SJSA1 (cell line): Measurements from ENCODE around the gene LBP. TPM values are rescaled to one million over a fixed set of nuclear protein-coding genes. Genes with fewer than 3 reads are reported as not detected.
"Not testable (repeated sequence)": the region's sequence is repeated elsewhere in the genome, so short reads cannot be mapped to it uniquely, and the experiment has no call there.

Source experiments
- DNase-seq, 2 experiments: peaks; one replicate each; pipeline ENCODE4 v3.0.0-alpha.2; 2015 to 2020; ENCODE audit warnings: low spot score in 2 of 2, low read depth in 1 of 2
- H3K27ac ChIP-seq: fragments of 250-450 bp; sonication (Bioruptor Pico); 2 replicates; pipeline ENCODE4 v1.5.1; 2020; ENCODE audit warnings: mild to moderate bottlenecking, moderate library complexity
- H3K27me3 ChIP-seq: fragments of 250-450 bp; sonication (Bioruptor Pico); replicated peaks from 2 replicates; pipeline ENCODE4 v1.5.1; 2020; ENCODE audit warnings: mild to moderate bottlenecking, moderate library complexity
- H3K36me3 ChIP-seq: fragments of 250-450 bp; sonication (Bioruptor Pico); 2 replicates; pipeline ENCODE4 v1.5.1; 2020; ENCODE audit warnings: mild to moderate bottlenecking
- H3K4me1 ChIP-seq: fragments of 250-450 bp; sonication (Bioruptor Pico); replicated peaks from 2 replicates; pipeline ENCODE4 v1.6.1; 2021; ENCODE audit warnings: mild to moderate bottlenecking
- H3K4me3 ChIP-seq: fragments of 250-450 bp; sonication (Bioruptor Pico); 2 replicates; pipeline ENCODE4 v1.5.1; 2020; ENCODE audit warnings: mild to moderate bottlenecking
- H3K9me3 ChIP-seq: fragments of 250-450 bp; sonication (Bioruptor Pico); replicated peaks from 2 replicates; pipeline ENCODE4 v1.5.1; 2020; ENCODE audit warnings: mild to moderate bottlenecking
- total RNA-seq: library from RNA; depleted of rRNA; stranded (reverse); fragments of >200 nt; shearing (Covaris generic); gene quantifications from 2 replicates; pipeline ENCODE4 v1.2.3, GENCODE V29; 2014

LBP gene
- total RNA-seq, 1 experiment from 2014 or later: not detected

DNA sequence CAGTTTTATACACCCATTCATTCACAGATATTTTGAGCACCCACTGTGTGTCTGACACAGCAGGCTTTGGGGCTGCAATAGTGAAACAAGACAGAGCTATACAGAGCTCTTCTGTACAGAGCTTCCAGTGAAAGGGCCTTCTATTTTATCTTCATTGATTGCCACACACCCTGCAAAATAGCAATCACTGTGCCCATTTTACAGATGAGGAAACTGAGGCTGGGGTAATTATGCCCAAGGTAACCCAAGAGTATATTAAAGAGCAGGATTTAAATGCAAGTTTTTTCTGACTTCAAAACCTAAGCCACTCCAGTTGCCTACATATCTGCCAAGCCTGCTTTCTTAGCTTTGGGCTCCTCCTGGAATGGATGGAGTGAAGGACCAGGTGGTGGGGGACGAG lies 37.8 kb upstream of the LBP start:
- peaks cover 13% of the 10 kb centered on the region for H3K4me1 ChIP-seq
- H3K27ac ChIP-seq: no peak overlapping the region
- no peak for DNase-seq
- H3K36me3 ChIP-seq: no peaks in the 10 kb centered on the region
- no peak overlapping the region for H3K4me3 ChIP-seq
- no peaks in the 10 kb centered on the region for H3K9me3 ChIP-seq
- H3K27me3 ChIP-seq: no peaks in the 10 kb centered on the region

DNA sequence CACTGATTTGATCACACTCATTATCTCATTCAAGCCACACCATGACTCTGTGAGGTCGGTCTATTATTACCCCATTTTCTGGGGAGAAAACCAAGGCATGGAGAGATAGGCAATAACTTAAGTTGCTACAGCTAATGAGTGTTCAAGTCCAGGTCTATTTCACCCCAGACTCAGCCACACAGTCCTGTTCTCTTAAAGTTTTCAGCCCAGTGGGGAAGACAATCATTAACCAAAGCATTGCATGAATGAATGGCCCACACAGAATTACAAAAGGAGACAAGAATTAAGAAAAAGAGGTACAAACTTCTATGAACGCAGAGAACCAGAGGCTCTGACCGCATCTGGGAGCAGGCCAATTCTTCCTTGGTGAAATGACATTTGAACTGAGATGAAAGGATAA lies 35.2 kb upstream of the LBP start:
- no peak for DNase-seq
- Histone ChIP-seq H3K36me3 (no peaks in the 10 kb centered on the region), H3K4me1 (no peaks in the 10 kb centered on the region), H3K9me3 (no peaks in the 10 kb centered on the region), H3K27me3 (no peaks in the 10 kb centered on the region), H3K4me3 (no peak overlapping the region), H3K27ac (no peak overlapping the region)

DNA sequence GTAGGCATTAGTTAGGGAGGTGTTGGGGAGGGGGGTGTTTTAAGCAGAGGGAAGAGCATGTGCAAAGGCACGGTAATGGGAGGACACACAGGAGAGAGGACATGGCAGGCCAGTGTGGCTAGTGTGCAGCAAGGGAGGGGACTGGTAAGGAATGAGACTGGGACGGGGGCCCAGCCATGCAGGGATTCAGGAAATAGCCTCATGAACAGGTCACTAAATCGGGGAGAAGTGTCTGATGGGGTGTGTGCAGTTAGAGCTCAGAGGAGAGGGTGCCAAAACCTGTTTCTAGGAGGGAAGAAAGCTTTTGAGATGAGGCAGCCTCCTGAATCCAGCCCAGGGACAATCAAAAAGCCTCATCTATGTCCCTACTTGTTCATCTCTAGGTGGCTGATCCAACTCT lies 34.8 kb upstream of the LBP start:
- H3K9me3 ChIP-seq: no peaks in the 10 kb centered on the region
- no peak overlapping the region for H3K27ac ChIP-seq
- H3K36me3 ChIP-seq: no peaks in the 10 kb centered on the region
- H3K4me1 ChIP-seq: no peaks in the 10 kb centered on the region
- H3K4me3 ChIP-seq: no peak overlapping the region
- DNase-seq: no peak
- no peaks in the 10 kb centered on the region for H3K27me3 ChIP-seq

DNA sequence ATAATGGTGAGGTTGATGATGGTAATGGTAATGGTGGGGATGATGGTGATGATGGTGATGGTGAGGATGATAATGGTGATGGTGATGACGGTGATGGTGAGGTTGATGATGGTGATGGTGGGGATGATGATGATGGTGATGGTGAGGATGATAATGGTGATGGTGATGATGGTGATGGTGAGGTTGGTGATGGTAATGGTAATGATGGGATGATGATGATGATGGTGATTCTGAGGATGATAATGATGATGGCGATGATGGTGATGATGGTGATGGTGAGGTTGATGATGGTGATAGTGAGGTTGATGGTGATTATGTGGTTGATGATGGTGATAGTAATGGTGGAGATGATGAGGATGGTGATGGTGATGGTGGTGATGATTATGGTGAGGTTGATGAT lies 32.6 kb upstream of the LBP start:
- no peaks in the 10 kb centered on the region for H3K4me1 ChIP-seq
- no peak for DNase-seq
- H3K9me3 ChIP-seq: no peaks in the 10 kb centered on the region
- no peaks in the 10 kb centered on the region for H3K36me3 ChIP-seq
- H3K4me3 ChIP-seq: no peak overlapping the region
- no peaks in the 10 kb centered on the region for H3K27me3 ChIP-seq
- no peak overlapping the region for H3K27ac ChIP-seq

DNA sequence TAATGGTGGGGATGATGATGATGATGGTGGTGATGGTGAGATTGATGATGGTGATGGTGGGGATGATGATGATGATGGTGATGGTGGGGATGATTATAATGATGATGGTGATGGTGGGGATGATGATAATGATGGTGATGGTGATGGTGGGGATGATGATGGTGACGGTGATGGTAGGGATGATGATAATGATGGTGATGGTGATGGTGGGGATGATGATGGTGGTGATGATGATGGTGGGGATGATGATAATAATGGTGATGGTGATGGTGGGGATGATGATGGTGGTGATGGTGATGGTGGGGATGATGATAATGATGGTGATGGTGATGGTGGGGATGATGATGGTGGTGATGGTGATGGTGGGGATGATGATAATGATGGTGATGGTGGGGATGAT lies 31.9 kb upstream of the LBP start:
- H3K36me3 ChIP-seq, DNase-seq, H3K27ac ChIP-seq, H3K27me3 ChIP-seq, H3K9me3 ChIP-seq, H3K4me3 ChIP-seq, H3K4me1 ChIP-seq: not testable (repeated sequence)

DNA sequence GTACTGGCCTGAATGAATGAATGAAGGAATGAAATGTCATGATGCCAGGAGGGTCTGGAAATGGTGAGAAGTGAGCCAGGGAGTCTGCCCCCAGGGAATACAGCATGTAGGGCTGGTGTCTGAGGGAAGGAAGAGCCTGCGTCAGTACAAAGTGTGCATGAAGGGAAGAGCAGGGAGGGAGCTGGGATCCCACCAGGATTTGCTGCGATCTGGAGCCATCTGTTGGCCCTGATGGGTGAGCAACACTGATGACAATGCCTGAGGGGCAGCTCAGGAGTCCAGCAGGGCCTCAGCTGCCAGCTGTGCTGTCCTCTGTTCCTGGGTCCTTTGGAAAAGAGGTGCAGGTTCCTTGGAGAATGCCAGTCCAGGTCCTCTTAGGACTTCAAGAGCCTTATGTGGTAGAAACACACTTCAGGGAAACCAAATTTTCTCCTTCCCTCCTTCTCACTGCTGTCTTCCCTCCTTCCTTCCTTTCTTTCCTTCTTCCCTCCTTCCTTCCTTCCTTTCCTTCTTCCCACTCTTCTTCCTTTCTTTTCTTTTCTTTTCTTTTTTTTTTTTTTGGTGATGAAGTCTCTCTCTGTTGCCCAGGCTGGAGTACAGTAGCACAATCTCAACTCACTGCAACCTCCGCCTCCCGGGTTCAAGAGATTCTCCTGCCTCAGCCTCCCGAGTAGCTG lies 30.9 kb upstream of the LBP start:
- DNase-seq: no peak
- no peaks in the 10 kb centered on the region for H3K36me3 ChIP-seq
- H3K27me3 ChIP-seq: no peaks in the 10 kb centered on the region
- H3K4me3 ChIP-seq: no peak overlapping the region
- no peak overlapping the region for H3K27ac ChIP-seq
- no peaks in the 10 kb centered on the region for H3K4me1 ChIP-seq
- no peaks in the 10 kb centered on the region for H3K9me3 ChIP-seq

DNA sequence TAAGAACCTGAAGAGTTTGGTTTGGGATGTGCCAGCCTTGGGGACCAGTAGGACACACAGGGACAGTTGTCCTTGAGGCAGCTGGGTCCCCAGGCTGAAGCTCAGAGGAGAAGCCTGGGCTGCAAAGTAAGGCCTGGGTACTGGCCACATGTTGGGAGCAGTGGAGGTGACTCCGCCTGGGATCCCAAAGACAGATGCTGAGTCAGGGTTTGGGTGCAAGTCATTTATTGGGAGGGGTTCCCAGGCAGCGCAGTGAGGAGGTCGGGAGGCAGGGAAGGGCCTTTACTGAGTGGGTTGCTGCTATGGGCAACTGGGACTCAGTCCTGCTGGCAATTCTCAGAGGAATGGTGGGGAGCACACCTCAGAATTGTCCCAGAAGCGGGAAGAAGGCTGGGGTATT lies 29.9 kb upstream of the LBP start:
- no peak overlapping the region for H3K27ac ChIP-seq
- no peaks in the 10 kb centered on the region for H3K4me1 ChIP-seq
- H3K36me3 ChIP-seq: no peaks in the 10 kb centered on the region

DNA sequence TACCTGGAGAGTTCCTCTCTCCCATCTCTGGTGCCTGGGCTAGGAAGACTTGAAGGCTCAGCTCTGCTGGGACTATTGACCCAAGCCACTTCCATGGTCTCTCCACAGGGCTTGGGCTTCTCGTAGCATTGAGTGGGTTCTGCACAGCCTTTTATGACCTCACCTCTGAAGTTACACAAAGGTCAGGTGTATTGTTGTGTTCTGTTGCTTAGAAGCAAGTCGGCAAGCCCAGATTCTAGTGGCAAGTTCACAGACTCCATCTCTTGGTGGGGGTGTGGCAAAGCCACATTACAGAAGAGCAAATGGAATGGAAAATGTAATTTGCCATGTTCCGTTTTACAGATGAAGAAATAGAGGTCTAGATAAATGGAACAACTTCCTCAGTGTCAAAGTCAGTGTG lies 28.9 kb upstream of the LBP start:
- Histone ChIP-seq H3K9me3 (no peaks in the 10 kb centered on the region), H3K36me3 (no peaks in the 10 kb centered on the region), H3K4me1 (no peaks in the 10 kb centered on the region), H3K4me3 (no peak overlapping the region), H3K27me3 (no peaks in the 10 kb centered on the region), H3K27ac (no peak overlapping the region)
- no peak for DNase-seq

More for the DNA sequence above, 29.9 kb upstream of the LBP start:
- Histone ChIP-seq H3K9me3 (no peaks in the 10 kb centered on the region), H3K27me3 (no peaks in the 10 kb centered on the region), H3K4me3 (no peak overlapping the region)
- DNase-seq: no peak

DNA sequence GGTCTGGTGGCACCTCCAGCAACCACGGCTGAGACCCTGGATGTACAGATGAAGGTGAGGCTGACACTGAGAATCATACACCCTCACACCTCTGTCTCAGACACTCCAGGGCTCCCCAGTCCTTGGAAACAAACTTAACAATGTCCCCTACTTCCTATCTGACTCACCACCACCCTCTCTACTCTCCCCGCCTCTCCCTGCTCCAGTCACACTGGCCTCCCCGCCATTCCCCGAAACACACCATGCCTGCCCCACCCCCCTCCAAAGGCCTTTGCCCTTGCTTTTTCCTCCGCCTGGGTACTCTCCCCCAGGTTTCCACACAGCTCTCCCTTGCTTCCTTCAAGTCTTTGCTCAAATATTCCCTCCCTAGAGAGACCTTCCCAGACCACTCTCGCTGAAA lies 26.1 kb upstream of the LBP start:
- DNase-seq: no peak

DNA sequence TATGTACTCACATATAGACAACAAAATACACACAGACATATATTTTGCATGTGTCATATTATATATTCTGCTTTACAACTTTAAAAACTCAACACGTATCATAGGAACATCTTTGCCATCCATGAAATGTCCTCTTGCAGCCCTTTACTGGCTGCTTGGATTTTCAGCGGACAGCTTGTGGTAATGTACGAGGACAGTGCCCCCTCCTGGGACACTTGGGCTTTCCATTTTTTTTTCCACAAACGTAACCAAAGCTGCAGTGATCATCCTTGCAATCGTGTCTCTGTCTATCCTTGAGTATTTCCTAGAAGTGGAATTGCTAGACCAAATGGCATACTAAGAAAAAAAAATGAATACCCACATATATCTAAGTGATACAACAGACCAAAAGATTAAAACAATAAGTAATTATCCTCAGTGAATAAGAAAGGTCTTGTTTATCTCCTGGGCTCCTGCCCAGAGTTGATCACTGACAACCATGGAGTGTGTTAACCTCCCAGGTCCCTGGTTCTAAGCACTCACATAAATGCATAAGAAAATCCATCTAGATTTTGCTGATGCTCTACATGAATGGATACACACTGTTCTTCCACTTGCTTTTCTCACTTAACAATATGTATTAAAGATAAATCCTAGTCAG lies 24.2 kb upstream of the LBP start:
- Histone ChIP-seq H3K27ac (no peak overlapping the region), H3K9me3 (no peaks in the 10 kb centered on the region; the same call in 1 of the 2 replicates), H3K36me3 (no peaks in the 10 kb centered on the region), H3K27me3 (no peaks in the 10 kb centered on the region), H3K4me1 (no peaks in the 10 kb centered on the region), H3K4me3 (no peak overlapping the region)
- peak in 1 of 2 experiments; percentile 39 for DNase-seq

More for the DNA sequence above, 26.1 kb upstream of the LBP start:
- no peaks in the 10 kb centered on the region for H3K27me3 ChIP-seq
- no peaks in the 10 kb centered on the region; the same call in 1 of the 2 replicates for H3K9me3 ChIP-seq
- no peaks in the 10 kb centered on the region for H3K4me1 ChIP-seq
- no peaks in the 10 kb centered on the region for H3K36me3 ChIP-seq
- no peak overlapping the region for H3K27ac ChIP-seq
- no peak overlapping the region for H3K4me3 ChIP-seq

DNA sequence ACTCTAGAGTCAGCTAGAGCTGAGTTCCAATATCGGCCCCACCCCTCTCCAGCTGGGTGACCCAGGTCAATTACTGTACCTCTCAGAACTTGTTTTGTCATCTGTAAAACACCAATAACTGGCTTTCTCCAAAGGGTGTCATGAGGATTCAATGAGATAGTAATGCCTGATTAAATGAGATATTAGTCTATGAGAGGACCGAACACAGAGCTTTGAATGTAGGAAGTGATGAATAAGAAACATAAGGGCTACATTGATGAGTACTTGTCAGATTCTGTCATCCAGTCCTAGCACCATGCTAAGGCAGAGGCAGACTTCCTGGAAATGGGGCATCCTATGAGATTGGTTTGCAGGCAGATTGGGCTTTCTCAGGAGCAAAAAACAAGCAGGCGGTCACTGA lies 22.1 kb upstream of the LBP start:
- no peaks in the 10 kb centered on the region for H3K27me3 ChIP-seq
- H3K36me3 ChIP-seq: no peaks in the 10 kb centered on the region
- no peak overlapping the region for H3K27ac ChIP-seq
- no peaks in the 10 kb centered on the region; the same call in 1 of the 2 replicates for H3K9me3 ChIP-seq
- H3K4me1 ChIP-seq: no peaks in the 10 kb centered on the region
- no peak for DNase-seq
- no peak overlapping the region for H3K4me3 ChIP-seq

DNA sequence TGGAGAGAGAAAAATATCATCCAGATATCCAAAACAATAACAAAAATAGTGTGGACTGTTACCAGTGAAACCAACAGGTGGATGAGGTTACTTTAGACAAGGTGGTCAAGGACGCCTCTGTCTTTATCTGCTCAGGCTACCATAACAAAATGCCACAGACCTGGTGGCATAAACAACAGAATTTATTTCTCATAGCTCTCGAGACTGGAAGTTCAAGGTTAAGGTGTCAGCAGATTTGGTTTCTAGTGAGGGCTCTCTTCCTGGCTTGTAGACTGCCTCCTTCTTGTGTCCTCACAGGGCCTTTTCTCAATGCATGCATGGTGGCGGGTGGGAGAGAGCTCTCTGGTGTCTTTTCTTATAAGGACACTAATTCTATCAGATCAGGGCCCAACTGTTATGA lies 21.1 kb upstream of the LBP start:
- Histone ChIP-seq H3K36me3 (no peaks in the 10 kb centered on the region), H3K9me3 (no peaks in the 10 kb centered on the region; the same call in 1 of the 2 replicates), H3K27ac (no peak overlapping the region), H3K27me3 (no peaks in the 10 kb centered on the region), H3K4me1 (no peaks in the 10 kb centered on the region), H3K4me3 (no peak overlapping the region)
- no peak for DNase-seq

DNA sequence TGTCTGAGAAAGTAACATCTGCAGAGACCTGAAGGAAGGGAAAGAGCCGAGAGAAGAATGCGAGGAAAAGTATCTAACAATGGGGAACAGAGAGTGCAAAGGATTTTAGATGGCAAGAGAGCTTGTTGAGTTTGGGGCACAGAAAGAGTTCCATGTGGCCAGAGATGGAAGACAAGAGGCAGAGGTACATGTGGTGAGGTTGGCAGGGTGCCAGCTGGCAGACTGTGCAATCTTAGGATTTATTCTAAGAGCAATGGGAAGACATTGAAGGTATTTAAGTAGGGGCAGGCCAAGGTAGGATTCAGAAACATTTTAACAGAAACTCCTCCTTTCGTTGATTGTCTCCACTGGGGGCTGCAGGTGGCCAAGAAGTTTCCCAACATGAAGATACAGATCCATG lies 20.4 kb upstream of the LBP start:
- no peak for DNase-seq
- Histone ChIP-seq H3K4me1 (no peaks in the 10 kb centered on the region), H3K27me3 (no peaks in the 10 kb centered on the region), H3K36me3 (no peaks in the 10 kb centered on the region), H3K27ac (no peak overlapping the region), H3K4me3 (no peak overlapping the region), H3K9me3 (no peaks in the 10 kb centered on the region; the same call in 1 of the 2 replicates)

DNA sequence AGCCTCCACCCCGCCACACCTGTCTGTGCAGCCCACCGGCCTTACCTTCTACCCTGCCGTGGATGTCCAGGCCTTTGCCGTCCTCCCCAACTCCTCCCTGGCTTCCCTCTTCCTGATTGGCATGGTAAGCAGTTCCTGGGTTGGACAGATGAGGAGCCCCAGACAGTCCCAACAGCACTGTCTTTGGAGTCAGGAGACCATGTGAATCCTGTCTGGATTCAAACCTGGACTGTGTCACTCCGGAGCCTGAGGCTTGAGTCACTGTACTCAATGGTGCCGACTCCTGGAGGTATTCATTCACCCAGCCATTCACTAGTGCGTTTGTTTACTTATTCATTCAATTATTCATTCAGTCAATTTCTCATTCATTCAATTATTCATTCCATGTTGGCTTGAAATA lies 20.0 kb upstream of the LBP start:
- H3K4me3 ChIP-seq: no peak overlapping the region
- no peaks in the 10 kb centered on the region for H3K27me3 ChIP-seq
- H3K27ac ChIP-seq: no peak overlapping the region
- no peaks in the 10 kb centered on the region for H3K36me3 ChIP-seq
- no peak for DNase-seq
- no peaks in the 10 kb centered on the region; the same call in 1 of the 2 replicates for H3K9me3 ChIP-seq
- no peaks in the 10 kb centered on the region for H3K4me1 ChIP-seq
